ENCODE data around the gene INPP5A.
"Not testable (repeated sequence)": the region's sequence is repeated elsewhere in the genome, so short reads cannot be mapped to it uniquely, and the experiment has no call there.

Gene INPP5A

DNA sequence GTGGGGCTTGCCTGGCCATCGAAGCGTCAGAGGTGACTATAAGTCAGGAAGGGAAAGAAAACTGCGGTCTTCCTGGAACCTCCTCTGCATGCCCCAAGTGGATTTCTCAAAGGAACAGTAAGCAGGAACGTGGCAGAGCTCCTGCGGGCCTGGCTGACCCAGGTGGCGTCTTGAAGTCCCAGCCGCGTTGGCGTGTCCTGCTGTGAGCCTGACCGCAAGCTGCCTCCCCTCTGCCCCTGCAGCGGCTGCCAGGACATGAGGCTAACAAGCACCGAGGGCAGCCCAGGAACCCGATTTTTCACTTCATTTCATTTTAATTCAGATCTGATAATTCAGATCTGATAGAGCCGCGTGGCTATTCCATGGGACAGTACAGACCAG, 193.0 kb downstream of the INPP5A start:
- no peak for DNase-seq

GRCh38 chr10:132732518-132732917, 194.9 kb downstream of the INPP5A start:
- DNase-seq: no peak

- DNase-seq: no peak
Observed at GRCh38 chr10:132733926-132734325, 196.3 kb downstream of the INPP5A start.

GRCh38 chr10:132735341-132735775, 197.8 kb downstream of the INPP5A start:
- no peak for DNase-seq

DNA sequence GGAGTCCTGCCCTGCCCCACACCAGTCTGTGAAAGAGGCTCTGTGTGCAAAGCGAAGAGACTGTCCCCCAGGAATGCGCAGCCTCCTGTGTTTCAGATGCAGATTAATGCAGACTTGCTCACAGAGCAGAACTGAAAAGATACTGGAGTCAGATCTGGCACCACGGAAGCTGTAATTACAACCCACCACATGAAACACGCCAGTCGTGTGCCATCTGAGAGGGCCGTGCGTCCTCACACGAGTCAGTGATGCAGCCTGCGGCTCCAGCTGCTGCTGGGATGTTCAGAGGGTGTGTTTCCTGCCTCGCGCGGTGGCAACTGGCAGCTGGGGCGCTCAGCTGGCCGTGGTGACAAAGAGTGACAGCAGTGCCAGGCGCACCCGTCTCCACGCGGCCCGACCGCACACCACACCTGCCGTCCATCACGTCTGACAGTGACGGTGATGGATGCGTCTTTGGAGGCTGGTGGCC, 198.4 kb downstream of the INPP5A start:
- no peak for DNase-seq

GRCh38 chr10:132737390-132738048, 199.9 kb downstream of the INPP5A start:
- DNase-seq: no peak

GRCh38 chr10:132738454-132739224, 201.1 kb downstream of the INPP5A start:
- no peak for DNase-seq

DNA sequence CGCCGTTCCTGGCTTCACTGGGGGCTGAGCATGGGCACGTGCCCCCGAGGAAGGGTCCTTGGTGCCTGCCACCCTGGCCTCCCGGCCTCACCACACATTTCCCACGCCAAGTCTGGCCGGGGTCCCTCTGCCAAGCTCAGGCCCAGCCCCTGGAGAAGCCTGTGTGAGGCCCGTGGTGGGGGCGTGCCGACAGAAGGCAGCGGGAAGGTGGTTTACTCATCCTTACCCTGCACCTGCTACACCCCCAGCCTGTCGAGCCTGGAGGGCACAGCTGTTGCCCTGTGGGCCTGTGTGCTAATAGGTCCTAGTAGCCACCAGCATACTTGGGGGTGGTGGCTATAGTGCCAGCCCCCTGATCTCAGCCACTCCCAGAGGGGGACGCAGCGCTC, 201.6 kb downstream of the INPP5A start:
- no peak for DNase-seq

GRCh38 chr10:132740588-132740987, 203.0 kb downstream of the INPP5A start:
- DNase-seq: no peak

DNA sequence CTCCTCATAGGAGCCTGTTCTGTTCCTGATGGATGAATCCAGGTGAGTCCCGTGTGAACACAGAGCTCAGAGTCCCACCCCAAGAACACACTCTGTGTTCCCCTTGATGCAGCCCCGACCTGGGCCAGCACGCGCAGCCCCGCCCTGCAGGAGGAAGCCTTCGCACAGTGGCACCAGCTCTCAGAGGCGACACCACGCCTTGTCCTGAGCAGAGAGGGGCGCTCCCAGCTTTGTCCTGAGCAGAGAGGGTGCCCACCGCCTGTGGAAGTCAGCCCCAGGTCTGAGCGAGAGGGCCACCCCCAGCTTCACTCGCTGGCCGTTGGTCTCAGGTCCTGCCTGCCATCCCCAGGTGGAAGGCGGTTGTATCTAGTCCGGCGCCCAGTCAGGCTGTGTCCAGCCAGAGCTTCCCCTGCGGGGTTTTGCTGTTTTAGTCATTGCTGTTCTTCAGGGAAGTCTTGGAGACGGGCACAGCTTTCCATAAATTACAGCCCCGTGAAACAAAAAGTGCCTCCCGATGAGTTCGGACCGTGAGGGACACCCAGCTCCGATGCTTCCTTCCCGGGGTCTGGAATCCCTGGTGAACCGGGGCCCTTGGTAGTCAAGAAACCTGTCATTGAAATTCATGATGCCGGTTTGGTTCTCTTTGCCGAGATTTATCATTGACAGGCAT, 204.7 kb downstream of the INPP5A start:
- no peak for DNase-seq

DNA sequence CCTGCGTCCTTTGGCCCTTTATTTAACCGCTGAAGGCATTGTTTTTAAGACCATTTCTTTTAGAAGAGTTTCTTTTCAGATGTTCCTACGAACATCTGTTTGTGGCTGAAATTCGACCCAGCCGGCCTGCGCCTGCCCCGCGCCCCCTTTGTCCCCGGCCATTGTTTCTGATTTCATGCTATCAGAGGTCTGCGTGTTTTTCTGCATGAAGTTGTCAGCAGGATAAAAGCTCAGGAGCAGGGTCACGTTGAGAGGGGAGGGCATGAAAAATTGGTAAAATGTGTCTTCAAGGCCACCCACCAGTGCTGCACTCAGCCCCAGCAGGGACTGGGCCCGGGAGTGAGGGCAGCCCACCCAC, 205.2 kb downstream of the INPP5A start:
- DNase-seq: no peak

DNA sequence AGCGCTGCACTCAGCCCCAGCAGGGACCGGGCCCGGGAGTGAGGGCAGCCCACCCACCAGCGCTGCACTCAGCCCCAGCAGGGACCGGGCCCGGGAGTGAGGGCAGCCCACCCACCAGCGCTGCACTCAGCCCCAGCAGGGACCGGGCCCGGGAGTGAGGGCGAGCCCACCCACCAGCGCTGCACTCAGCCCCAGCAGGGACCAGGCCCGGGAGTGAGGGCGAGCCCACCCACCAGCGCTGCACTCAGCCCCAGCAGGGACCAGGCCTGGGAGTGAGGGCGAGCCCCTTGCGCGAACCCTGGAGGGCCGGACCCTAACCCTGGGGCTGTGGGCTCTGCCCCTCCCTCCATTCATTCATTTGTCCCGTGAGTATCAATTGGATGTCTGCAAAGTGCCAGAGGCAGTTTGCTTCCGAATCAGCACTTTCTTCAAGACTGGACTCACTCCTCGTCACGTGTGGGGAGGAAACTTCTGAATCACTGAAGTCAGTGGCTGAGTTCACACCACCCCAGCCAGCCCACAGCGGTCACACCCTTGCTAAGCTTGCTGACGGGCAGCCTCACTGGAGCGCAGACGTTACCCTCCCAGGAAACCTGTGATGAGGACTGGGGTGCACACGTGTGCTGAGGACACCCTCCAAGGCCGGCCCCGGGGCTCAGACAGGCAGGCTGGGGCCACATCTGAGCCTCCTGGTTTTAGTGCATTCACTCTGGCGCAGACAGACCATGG, 205.8 kb downstream of the INPP5A start:
- not testable (repeated sequence) for DNase-seq

DNA sequence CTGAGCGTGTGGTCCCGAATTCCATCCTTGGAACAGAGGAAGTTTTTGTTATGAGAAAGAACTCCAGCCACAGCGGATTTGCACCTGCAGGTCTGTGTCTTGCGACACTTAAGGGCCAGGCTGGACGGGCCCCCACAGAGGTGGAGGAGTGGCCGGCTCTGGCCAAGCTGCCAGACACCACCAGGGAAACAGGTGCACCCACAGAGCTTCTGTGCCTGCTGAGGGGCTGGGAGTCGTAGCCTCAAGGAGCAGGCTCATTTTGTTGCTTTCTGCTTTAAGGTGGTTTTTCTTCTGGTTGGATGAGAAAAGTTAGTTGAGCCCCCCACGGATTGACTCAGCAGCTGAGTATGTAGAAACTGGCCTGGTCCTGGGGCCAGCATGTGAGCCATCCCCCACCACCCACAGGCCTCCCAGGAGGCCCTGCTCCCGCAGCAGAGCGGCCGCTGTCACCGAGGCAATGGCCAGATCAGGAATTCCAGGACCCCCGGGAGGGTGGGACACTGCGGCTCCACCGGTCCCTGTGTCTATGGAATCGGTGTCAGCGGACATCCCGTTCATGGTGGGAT, 206.4 kb downstream of the INPP5A start:
- DNase-seq: no peak

- no peak for DNase-seq
Observed at GRCh38 chr10:132744839-132745238, 207.3 kb downstream of the INPP5A start.

GRCh38 chr10:132745511-132745910, 207.9 kb downstream of the INPP5A start:
- no peak for DNase-seq

DNA sequence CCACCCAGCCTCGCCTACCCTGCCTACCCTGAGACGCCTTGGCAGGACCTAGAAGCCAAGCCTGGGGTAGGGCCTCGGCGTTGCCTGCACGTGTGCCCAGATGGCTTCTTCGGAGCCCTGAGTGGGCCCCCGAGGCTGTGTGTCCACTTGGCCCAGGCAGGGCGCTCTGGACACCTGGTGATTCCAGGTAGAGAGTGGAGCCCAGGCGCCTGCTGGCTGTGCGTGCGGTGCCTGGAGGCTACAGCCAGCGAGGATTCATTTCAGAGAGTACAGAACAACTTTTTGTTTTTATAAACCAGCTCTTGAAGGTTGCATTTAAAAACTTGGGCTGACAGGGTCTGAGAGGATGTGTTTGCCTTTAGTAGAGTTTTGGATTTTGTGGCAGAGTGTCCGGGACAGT, 208.4 kb downstream of the INPP5A start:
- DNase-seq: no peak

GRCh38 chr10:132746386-132746785, 208.8 kb downstream of the INPP5A start:
- DNase-seq: no peak

DNA sequence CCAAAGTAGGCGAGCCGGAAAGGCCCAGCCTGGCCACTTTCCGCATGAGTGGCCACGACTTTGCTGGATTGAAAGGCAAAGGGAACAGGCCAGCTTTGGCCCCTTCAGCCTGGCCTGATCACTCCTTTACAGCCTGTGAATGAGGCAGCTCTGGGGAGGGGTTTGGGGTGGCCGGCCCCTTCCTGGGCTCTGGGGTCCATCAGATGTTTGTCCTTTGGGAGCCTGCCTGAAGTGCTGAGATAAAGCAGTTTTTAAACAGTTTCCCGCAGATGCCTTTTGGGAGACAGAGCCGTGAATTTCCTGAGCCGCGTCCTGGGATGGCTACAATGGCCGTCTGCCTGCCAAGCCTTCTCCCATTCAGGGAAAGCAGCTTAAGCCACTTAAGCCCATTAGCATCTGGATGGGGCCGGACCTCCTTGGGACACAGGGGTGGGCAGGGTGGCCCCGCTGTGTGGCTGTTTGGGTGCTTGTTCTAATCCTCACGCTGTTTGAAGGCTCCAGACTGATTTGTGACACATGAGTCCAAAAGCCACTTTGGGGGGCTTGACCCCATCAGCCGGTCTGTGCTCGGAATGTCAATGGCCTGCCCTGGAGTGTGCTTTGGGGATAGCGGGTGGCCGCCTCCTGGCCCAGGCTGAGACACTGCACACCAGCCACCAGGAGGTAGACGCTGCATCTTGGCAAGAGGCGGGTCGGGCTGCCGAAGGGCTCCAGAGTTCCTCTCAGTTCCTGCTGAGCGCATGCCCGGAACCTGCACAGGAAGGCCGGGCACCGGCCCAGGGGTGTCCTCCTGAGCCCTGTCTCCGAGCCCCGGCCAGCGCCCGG, 209.4 kb downstream of the INPP5A start:
- no peak for DNase-seq

DNA sequence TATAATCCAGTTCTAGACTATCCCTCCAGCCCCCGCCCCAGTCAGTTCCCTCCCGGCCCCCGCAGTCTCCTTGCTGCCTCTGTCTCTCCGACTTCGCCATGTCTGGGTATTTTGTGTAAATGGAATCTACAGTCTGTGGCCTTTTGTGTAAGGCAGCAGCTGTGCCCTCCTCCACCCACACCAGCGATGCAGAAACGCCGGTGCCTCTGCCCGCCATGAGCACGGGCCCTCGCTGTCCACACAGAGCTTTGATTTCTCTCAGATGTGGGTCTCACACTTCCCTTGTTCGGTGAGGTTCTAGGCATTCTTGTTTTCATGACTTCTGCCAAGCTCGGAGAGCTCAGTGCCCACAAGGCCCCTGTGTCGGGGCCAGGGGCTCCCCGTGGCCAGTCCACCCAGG, 210.5 kb downstream of the INPP5A start:
- DNase-seq: no peak

DNA sequence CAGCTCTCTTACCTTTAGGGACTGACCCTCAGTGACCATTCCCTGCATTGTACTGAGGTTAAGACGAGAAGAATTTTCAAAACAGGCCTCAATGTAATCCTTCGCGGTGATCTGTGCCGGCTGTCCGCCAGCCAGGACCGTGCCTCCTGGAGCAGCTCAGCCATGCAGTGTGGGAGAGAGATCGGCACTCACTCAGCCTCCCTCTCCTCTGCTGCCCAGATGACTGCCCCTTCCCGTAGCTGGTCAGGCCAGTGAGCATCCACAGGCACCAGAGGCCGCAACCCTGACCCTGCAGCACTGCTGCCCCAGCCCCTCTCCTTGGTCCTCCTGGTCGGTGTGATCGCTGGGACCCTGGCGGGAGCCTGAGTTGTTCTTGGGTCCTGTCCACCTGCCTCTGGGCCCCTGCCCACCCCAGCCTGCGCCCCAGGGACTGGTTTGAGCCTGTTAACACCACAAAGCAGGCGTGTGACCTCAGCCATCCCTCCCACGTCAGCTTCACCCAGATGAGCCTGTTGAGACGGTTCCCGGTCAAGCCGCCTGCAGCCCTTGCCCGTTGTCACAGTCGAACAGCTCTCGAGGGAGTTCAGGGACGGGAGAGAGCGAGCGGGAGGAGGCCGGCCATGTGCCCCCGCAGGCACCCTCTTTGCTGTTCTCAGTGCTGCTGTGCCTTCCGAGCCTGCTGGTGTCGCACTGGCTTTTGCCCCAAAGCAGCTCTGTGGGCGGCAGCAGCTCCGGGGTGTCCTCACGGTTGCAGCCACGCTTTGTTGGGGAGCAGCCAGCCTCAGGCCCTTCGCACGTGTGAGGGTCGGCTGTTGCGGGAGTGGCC, 211.2 kb downstream of the INPP5A start:
- no peak for DNase-seq

DNA sequence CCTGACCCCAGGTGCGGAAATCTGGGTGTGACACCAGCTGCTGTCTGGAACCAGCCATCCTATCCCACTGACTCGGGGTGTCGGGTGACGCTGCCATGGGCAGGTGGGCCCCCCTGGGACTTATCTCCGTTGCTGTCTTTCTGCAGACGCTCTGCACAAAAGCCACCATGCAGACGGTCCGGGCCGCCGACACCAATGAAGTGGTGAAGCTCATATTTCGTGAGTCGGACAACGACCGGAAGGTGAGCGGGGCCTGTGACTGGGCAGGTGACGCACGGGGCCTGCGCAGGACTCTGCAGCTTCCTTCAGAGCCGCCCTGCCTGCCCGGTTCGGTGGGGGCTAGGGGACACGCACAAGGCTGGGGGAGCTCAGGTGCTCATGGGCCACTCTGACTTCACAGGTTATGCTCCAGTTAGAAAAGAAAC, 211.8 kb downstream of the INPP5A start:
- DNase-seq: no peak

All from femur (tissue), 1 donor.